Endothelial cell of umbilical vein (primary cell): ENCODE measurements around the gene ZHX3. TPM values are rescaled to one million over a fixed set of nuclear protein-coding genes. Genes with fewer than 3 reads are reported as not detected.

Experiments
- BruUV-seq: library from RNA; stranded (reverse); fragments of 400-500 nt; replicated peaks from 2 replicates; lab custom pipeline; 2021; lab: Mats Ljungman, UMichigan
- CTCF ChIA-PET: fragments of 300-600, 350-600 bp; sonication (Branson Sonifier 250); formaldehyde crosslinking; loops from one replicate; lab custom pipeline; 2021; ENCODE audit warnings: antibody characterized with exemption, inconsistent platforms; lab: Charles Lee
- POLR2A ChIA-PET: fragments of 300-600, 350-600 bp; sonication (Branson Sonifier 250); formaldehyde crosslinking; loops from one replicate; lab custom pipeline; 2021; ENCODE audit warnings: antibody characterized with exemption, inconsistent platforms; lab: Charles Lee
- DNase-seq: peaks from one replicate; pipeline ENCODE4 v3.0.0-alpha.2; 2011; ENCODE audit warnings: low read depth, low spot score
- FAIRE-seq: peaks from 2 replicates; lab custom pipeline; 2011; peaks lifted over from hg19 to GRCh38; lab: Jason Lieb, UNC
- H2AFZ ChIP-seq: 2 replicates; pipeline ENCODE4 v1.6.0; 2012; ENCODE audit warnings: low read depth, low read length, control low read depth, inconsistent platforms
- H3K27ac ChIP-seq: 2 replicates; pipeline ENCODE4 v1.5.1; 2011; ENCODE audit warnings: low read depth, mild to moderate bottlenecking, control low read depth, low read length, moderate library complexity; ENCODE audit not compliant: insufficient read depth
- H3K27me3 ChIP-seq, 2 experiments: 2 replicates each; pipeline versions ENCODE4 v1.6.0 to v1.6.1; 2011; ENCODE audit warnings: low read length in 2 of 2, mixed read lengths in 1 of 2; ENCODE audit not compliant: control insufficient read depth in 2 of 2, insufficient read depth in 2 of 2
- H3K36me3 ChIP-seq, 2 experiments: 2 replicates in 1 of 2; 3 replicates in 1 of 2; pipeline ENCODE4 v1.5.1; 2011; ENCODE audit warnings: low read length in 2 of 2, mild to moderate bottlenecking in 1 of 2, moderate library complexity in 1 of 2; ENCODE audit not compliant: control insufficient read depth in 2 of 2, insufficient read depth in 2 of 2; ENCODE audit errors: extremely low read depth in 1 of 2
- H3K4me1 ChIP-seq: 3 replicates; pipeline ENCODE4 v1.5.1; 2011; ENCODE audit warnings: mild to moderate bottlenecking, low read length; ENCODE audit not compliant: control insufficient read depth, insufficient read depth; ENCODE audit errors: extremely low read depth
- H3K4me2 ChIP-seq: 2 replicates; pipeline ENCODE4 v1.6.1; 2011; ENCODE audit warnings: low read length, control low read depth, mixed read lengths; ENCODE audit not compliant: insufficient read depth
- H3K4me3 ChIP-seq, 3 experiments: fragments of 200-600 bp in 1 of 3; sonication (generic), shearing (Covaris generic) in 1 of 3; replicated peaks in 1 of 3; 2 replicates each; pipeline ENCODE4 v1.5.1; 2011 to 2016; ENCODE audit warnings: control low read depth in 3 of 3, low read length in 3 of 3, mild to moderate bottlenecking in 2 of 3, inconsistent platforms in 1 of 3, low read depth in 1 of 3, moderate library complexity in 1 of 3; ENCODE audit not compliant: insufficient read depth in 1 of 3
- H3K79me2 ChIP-seq: 2 replicates; pipeline ENCODE4 v1.6.0; 2012; ENCODE audit warnings: low read length, inconsistent platforms; ENCODE audit not compliant: control insufficient read depth, insufficient read depth
- H3K9ac ChIP-seq: replicated peaks from 2 replicates; pipeline ENCODE3; 2011; ENCODE audit warnings: low read length, control low read depth; ENCODE audit not compliant: insufficient read depth; ENCODE audit errors: extremely low read depth
- H3K9me1 ChIP-seq: replicated peaks from 3 replicates; pipeline ENCODE4 v1.6.0; 2011; ENCODE audit warnings: mild to moderate bottlenecking, low read length; ENCODE audit not compliant: control insufficient read depth, insufficient read depth; ENCODE audit errors: extremely low read depth
- H3K9me3 ChIP-seq: replicated peaks from 2 replicates; pipeline ENCODE4 v1.5.1; 2012; ENCODE audit warnings: low read length, inconsistent platforms; ENCODE audit not compliant: control insufficient read depth, insufficient read depth
- H4K20me1 ChIP-seq: replicated peaks from 2 replicates; pipeline ENCODE3; 2011; ENCODE audit warnings: mild to moderate bottlenecking, low read length; ENCODE audit not compliant: control insufficient read depth, insufficient read depth; ENCODE audit errors: extremely low read depth
- CTCF ChIP-seq, 2 donors: IDR thresholded peaks; 1 replicate in 1 of 2; 2 replicates in 1 of 2; pipeline ENCODE4 v1.5.1; 2011; ENCODE audit warnings: low read length in 2 of 2, mild to moderate bottlenecking in 2 of 2, moderate library complexity in 2 of 2, control low read depth in 1 of 2, inconsistent platforms in 1 of 2, low read depth in 1 of 2; ENCODE audit not compliant: insufficient read depth in 1 of 2; ENCODE audit errors: extremely low read depth in 1 of 2
- EZH2 ChIP-seq: IDR thresholded peaks from 2 replicates; pipeline ENCODE4 v1.6.1; 2012; ENCODE audit warnings: borderline replicate concordance, low read depth, mild to moderate bottlenecking, moderate library complexity, low read length, inconsistent platforms; ENCODE audit not compliant: severe bottlenecking
- FOS ChIP-seq: IDR thresholded peaks from 2 replicates; pipeline ENCODE4 v1.6.1; 2011; ENCODE audit warnings: mild to moderate bottlenecking, low read length, moderate library complexity, borderline replicate concordance; ENCODE audit not compliant: insufficient read depth
- GATA2 ChIP-seq: IDR thresholded peaks from 2 replicates; pipeline ENCODE4 v1.7.0; 2011; ENCODE audit warnings: low read depth, mild to moderate bottlenecking, moderate library complexity, mixed read lengths, low read length; ENCODE audit not compliant: insufficient read length, insufficient read depth
- JUN ChIP-seq: IDR thresholded peaks from 2 replicates; pipeline ENCODE4 v1.6.1; 2011; ENCODE audit warnings: borderline replicate concordance, low read depth; ENCODE audit not compliant: insufficient read length, insufficient read depth
- MAX ChIP-seq: IDR thresholded peaks from 2 replicates; pipeline ENCODE4 v1.6.1; 2011; ENCODE audit not compliant: insufficient read depth, insufficient read length
- MYC ChIP-seq: IDR thresholded peaks from one replicate; pipeline ENCODE4 v1.6.1; 2011; ENCODE audit warnings: mild to moderate bottlenecking, low read depth, low read length
- POLR2A ChIP-seq: IDR thresholded peaks from 2 replicates; pipeline ENCODE4 v1.6.1; 2012; ENCODE audit warnings: low read depth, mild to moderate bottlenecking, control low read depth, low read length
- POLR2AphosphoS5 ChIP-seq: IDR thresholded peaks from 2 replicates; pipeline ENCODE4 v1.6.1; 2012; ENCODE audit warnings: low read depth, mild to moderate bottlenecking, control low read depth, low read length, moderate library complexity; ENCODE audit not compliant: insufficient read depth
- dilution Hi-C: fragments of 300-500 bp; cut with MboI; formaldehyde crosslinking; loops from one replicate; pipeline ENCODE4 v1.15.0; 2019; ENCODE audit warnings: low sequenced_read_pairs; ENCODE audit not compliant: extremely low pct_ligation_motif_present
- intact Hi-C: fragments of 100-400 bp; cut with micrococcal nuclease; formaldehyde crosslinking; loops from one replicate; pipeline ENCODE4 v1.10.0; 2022
- polyA plus RNA-seq, 4 experiments: library from polyadenylated mRNA; depleted of rRNA in 3 of 4; stranded (reverse) in 3 of 4; unstranded in 1 of 4; fragments of >200 nt; gene quantifications; 2 replicates each; pipeline versions ENCODE4 v1.2.1 to v1.2.3, GENCODE V29; 2011 to 2012; ENCODE audit warnings: missing spikeins in 1 of 4
- total RNA-seq: library from RNA; stranded (reverse); gene quantifications from 2 replicates; pipeline ENCODE4 v1.2.3, GENCODE V29; 2021

Gene ZHX3
- total and polyA plus RNA-seq, 2 donors (not counting 3 experiments of a cell fraction or from before 2014, with no cell fraction given), result 7.4 to 17.8 TPM

- intact Hi-C loops, result no loop called here
- CTCF ChIA-PET, result interaction anchor here (1.1 to 2.4 kb wide), 3 partner anchors 17 to 162 kb away, joined by 3 to 16 read pairs (median 4); partner anchors contain the start of gene ZHX3
- no peak for FAIRE-seq
Measured at GRCh38 chr20:41334036-41334435, 16.5 kb upstream of the ZHX3 start.

More at GRCh38 chr20:41334036-41334435, 16.5 kb upstream of the ZHX3 start:
- no peak for DNase-seq
- Histone ChIP-seq H3K36me3 (no peaks in the 10 kb centered on the region), H4K20me1 (no peaks in the 10 kb centered on the region), H3K79me2 (no peaks in the 10 kb centered on the region), H3K4me3 (no peak overlapping the region), H3K4me2 (no peak overlapping the region), H3K27me3 (no peaks in the 10 kb centered on the region), H3K9ac (no peak overlapping the region), H3K27ac (no peak overlapping the region), H3K9me1 (no peaks in the 10 kb centered on the region), H2AFZ (no peak overlapping the region), H3K4me1 (peaks cover 19% of the 10 kb centered on the region), H3K9me3 (no peaks in the 10 kb centered on the region)
- TF ChIP-seq MYC (no peak), FOS (no peak), POLR2AphosphoS5 (no peak), CTCF (IDR thresholded peaks at IDR 0.05; ENCODE audit: extremely low read depth in 1 of 2, insufficient read depth in 1 of 2, low read depth in 1 of 2, low read length in 2 of 2) (no peak), MAX (no peak), JUN (no peak), POLR2A (no peak), EZH2 (no peak), GATA2 (no peak)
- POLR2A ChIA-PET, result no interaction called here
- dilution Hi-C loops, result no loop called here
- no TSS peak for BruUV-seq
